ENCODE data around the gene MYH11. TPM values are rescaled to one million over a fixed set of nuclear protein-coding genes. Genes with fewer than 3 reads are reported as not detected.

The MYH11 gene
- total and polyA plus RNA-seq, 2 of the 13 experiments (the other 11 are each of a cell fraction or from before 2014, with no cell fraction given): not detected

GRCh38 chr16:15775209-15775608, 81.6 kb downstream of the MYH11 start:
- no TSS peak for BruUV-seq (replicated peaks)
- Histone ChIP-seq H3K27me3 (ENCODE audit: control insufficient read depth in 1 of 2, insufficient read depth in 2 of 2, low read length in 2 of 2) (peaks cover 0 to 35% of the 10 kb centered on the region in 2 experiments; a peak in 3 of 5 replicates), H3K4me3 (replicated peaks in 1 of 3; ENCODE audit: insufficient read depth in 1 of 3, low read depth in 2 of 3, low read length in 3 of 3) (no peak overlapping the region), H3K79me2 (ENCODE audit: insufficient read depth, low read length) (no peaks in the 10 kb centered on the region), H3K9ac (ENCODE audit: insufficient read depth, low read depth, low read length) (no peak overlapping the region), H2AFZ (ENCODE audit: low read length) (no peak overlapping the region), H3K4me1 (ENCODE audit: insufficient read depth, low read length) (peaks cover 11% of the 10 kb centered on the region; the same call in 1 of the 2 replicates), H3K27ac (ENCODE audit: extremely low read length, insufficient read depth, low read length) (no peak overlapping the region), H3K4me2 (ENCODE audit: low read depth, low read length) (no peak overlapping the region), H3K9me3 (ENCODE audit: low read length) (no peaks in the 10 kb centered on the region), H3K36me3 (replicated peaks in 1 of 2; ENCODE audit: control insufficient read depth in 1 of 2, insufficient read depth in 2 of 2, low read length in 2 of 2) (no peaks in the 10 kb centered on the region), H4K20me1 (ENCODE audit: insufficient read depth, low read length) (no peaks in the 10 kb centered on the region)
- intact Hi-C loops (cut with micrococcal nuclease; ENCODE audit: unreplicated experiment) (no loop called here), in situ Hi-C loops (cut with HindIII; ENCODE audit: extremely low pct_ligation_motif_present, low pct_unique_long_range_greater_than_20kb) (loop anchor here (5.0 kb wide), 2 partner anchors 47 to 352 kb away; no protein-coding TSS in a partner anchor)
- ChIA-PET CTCF (ENCODE audit: low intra/inter-chr PET ratio, low total read pairs) (interaction anchor here (1.2 kb wide), 1 partner anchor 47 kb away, joined by 6 read pairs; no protein-coding TSS in a partner anchor), POLR2A (no interaction called here)
- DNase-seq (ENCODE audit: low spot score) (no peak), FAIRE-seq (no peak), ATAC-seq (no peak)
- no peak for TF ChIP-seq ZNF720 (CRISPR knock-in tag; IDR thresholded peaks at IDR 0.05)
- TF ChIP-seq ZBTB40 (IDR thresholded peaks at IDR 0.05): peak; percentile 75
- TF ChIP-seq ZBTB40 (CRISPR knock-in tag; IDR thresholded peaks at IDR 0.05): peak; percentile 92
- no peak for TF ChIP-seq CENPBD1 (CRISPR knock-in tag; IDR thresholded peaks at IDR 0.05; ENCODE audit: borderline replicate concordance, low read depth)
- TF ChIP-seq NFYC (CRISPR knock-in tag; IDR thresholded peaks at IDR 0.05): peak; percentile 40; the same call in 1 of the 2 replicates
- TF ChIP-seq PRDM4 (CRISPR knock-in tag; IDR thresholded peaks at IDR 0.05; ENCODE audit: borderline replicate concordance): no peak
- TF ChIP-seq TEF (CRISPR knock-in tag; IDR thresholded peaks at IDR 0.05): no peak

All from HepG2 (cell line).